ENCODE results near the gene GUCA2B.

Gene GUCA2B

GRCh38 chr1:42148166-42148565 lies 5.0 kb upstream of the GUCA2B start:
- H3K36me3 ChIP-seq (ENCODE audit: insufficient read depth, low read length): no peaks in the 10 kb centered on the region
- no peak overlapping the region for H3K9ac ChIP-seq (ENCODE audit: low read depth, low read length)
- no peaks in the 10 kb centered on the region for H3K4me1 ChIP-seq (ENCODE audit: insufficient read depth, low read length)
- H3K9me3 ChIP-seq (ENCODE audit: control insufficient read depth, insufficient read depth, low read length): no peaks in the 10 kb centered on the region

DNA sequence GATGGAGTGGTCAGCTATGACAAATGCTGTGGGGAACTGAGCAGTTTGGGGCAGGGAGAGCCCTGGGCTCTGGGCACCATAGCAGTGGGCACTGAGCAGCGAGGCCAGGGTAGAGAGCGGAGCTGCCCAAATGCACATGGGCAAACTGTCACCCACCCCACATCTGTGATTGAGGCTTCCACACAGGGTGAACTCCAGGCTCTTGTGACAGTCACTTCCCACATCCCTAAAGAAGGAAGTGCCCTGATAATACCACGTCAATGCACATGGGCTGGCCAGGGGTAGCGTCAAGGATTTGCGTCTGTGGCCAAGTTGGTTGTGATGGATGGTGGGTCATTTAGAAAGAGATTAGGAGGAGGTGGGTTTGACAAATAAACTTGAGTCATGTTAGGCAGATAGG lies 2.6 kb upstream of the GUCA2B start:
- H3K4me1 ChIP-seq (ENCODE audit: insufficient read depth, low read length): no peaks in the 10 kb centered on the region

GRCh38 chr1:42152119-42152518 lies 1.1 kb upstream of the GUCA2B start:
- Histone ChIP-seq H3K4me1 (ENCODE audit: insufficient read depth, low read length) (no peaks in the 10 kb centered on the region), H3K36me3 (ENCODE audit: insufficient read depth, low read length) (no peaks in the 10 kb centered on the region), H3K9me3 (ENCODE audit: control insufficient read depth, insufficient read depth, low read length) (no peaks in the 10 kb centered on the region), H3K9ac (ENCODE audit: low read depth, low read length) (no peak overlapping the region)

More for the DNA sequence above, 2.6 kb upstream of the GUCA2B start:
- no peaks in the 10 kb centered on the region for H3K9me3 ChIP-seq (ENCODE audit: control insufficient read depth, insufficient read depth, low read length)
- H3K36me3 ChIP-seq (ENCODE audit: insufficient read depth, low read length): no peaks in the 10 kb centered on the region
- H3K9ac ChIP-seq (ENCODE audit: low read depth, low read length): no peak overlapping the region

- no peak overlapping the region for H3K9ac ChIP-seq (ENCODE audit: low read depth, low read length)
- H3K4me1 ChIP-seq (ENCODE audit: insufficient read depth, low read length): no peaks in the 10 kb centered on the region
- H3K36me3 ChIP-seq (ENCODE audit: insufficient read depth, low read length): no peaks in the 10 kb centered on the region
- no peaks in the 10 kb centered on the region for H3K9me3 ChIP-seq (ENCODE audit: control insufficient read depth, insufficient read depth, low read length)
Observed at GRCh38 chr1:42153624-42154023, 414 bp downstream of the GUCA2B start.

DNA sequence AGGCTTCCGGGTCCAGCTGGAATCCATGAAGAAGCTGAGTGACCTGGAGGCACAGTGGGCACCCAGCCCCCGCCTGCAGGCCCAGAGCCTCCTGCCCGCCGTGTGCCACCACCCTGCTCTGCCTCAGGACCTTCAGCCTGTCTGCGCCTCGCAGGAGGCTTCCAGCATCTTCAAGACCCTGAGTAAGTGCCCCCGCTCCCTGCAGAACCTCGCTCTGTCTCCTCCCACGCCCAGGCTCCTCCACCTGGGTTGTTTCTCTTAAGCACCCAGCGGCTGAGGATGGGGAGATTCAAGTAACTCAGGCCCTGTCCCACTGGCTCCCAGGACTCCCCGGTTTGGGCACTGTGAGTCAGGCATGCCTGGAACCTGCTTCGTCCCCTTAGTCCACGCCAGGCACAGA lies 1.5 kb downstream of the GUCA2B start:
- H3K9ac ChIP-seq (ENCODE audit: low read depth, low read length): no peak overlapping the region
- no peaks in the 10 kb centered on the region for H3K36me3 ChIP-seq (ENCODE audit: insufficient read depth, low read length)
- no peaks in the 10 kb centered on the region for H3K4me1 ChIP-seq (ENCODE audit: insufficient read depth, low read length)
- H3K9me3 ChIP-seq (ENCODE audit: control insufficient read depth, insufficient read depth, low read length): no peaks in the 10 kb centered on the region

- Histone ChIP-seq H3K9me3 (ENCODE audit: control insufficient read depth, insufficient read depth, low read length) (no peaks in the 10 kb centered on the region), H3K9ac (ENCODE audit: low read depth, low read length) (no peak overlapping the region), H3K36me3 (ENCODE audit: insufficient read depth, low read length) (no peaks in the 10 kb centered on the region), H3K4me1 (ENCODE audit: insufficient read depth, low read length) (no peaks in the 10 kb centered on the region)
Observed at GRCh38 chr1:42155362-42155761, 2.2 kb downstream of the GUCA2B start.

DNA sequence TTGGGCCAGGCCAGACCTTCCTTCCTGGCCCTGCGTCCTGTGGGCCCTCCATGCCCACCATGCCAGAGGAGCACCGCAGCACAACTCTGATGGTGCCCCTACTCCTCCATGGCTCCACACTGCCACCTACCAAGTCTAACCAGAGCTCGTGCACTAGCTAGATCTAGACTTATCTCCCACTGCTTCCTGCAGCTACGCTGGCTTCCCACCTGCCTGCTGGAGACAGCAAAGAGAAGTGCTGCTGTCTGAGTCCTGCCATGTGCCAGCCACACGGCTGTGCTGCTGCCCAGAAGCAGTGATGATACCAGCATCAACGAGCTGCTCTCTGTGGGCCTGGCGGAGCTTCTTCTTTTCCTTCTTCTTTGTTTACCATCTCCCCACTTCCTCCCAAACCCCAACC lies 4.5 kb downstream of the GUCA2B start:
- no peaks in the 10 kb centered on the region for H3K4me1 ChIP-seq (ENCODE audit: insufficient read depth, low read length)
- no peak overlapping the region for H3K9ac ChIP-seq (ENCODE audit: low read depth, low read length)
- no peaks in the 10 kb centered on the region for H3K9me3 ChIP-seq (ENCODE audit: control insufficient read depth, insufficient read depth, low read length)

DNA sequence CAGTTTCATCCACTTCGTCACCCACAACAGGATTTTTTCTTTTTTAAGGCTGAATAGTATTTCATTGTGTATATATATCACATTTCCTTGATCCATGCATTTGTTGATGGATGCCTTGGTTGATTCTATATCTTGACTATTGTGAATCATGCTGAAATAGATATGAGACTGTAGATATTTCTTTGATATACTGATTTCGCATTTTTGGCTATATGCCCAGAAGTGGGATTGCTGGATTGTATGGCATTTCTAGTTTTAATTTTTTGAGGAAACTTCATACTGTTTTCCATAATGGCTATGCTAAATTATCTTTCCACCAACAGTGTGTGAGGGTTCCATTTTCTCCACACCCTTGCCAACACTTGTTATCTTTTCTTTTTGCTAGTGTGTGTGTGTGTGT lies 5.0 kb downstream of the GUCA2B start:
- Histone ChIP-seq H3K36me3 (ENCODE audit: insufficient read depth, low read length) (no peaks in the 10 kb centered on the region), H3K4me1 (ENCODE audit: insufficient read depth, low read length) (no peaks in the 10 kb centered on the region), H3K9me3 (ENCODE audit: control insufficient read depth, insufficient read depth, low read length) (no peaks in the 10 kb centered on the region), H3K9ac (ENCODE audit: low read depth, low read length) (no peak overlapping the region)

More for the DNA sequence above, 4.5 kb downstream of the GUCA2B start:
- no peaks in the 10 kb centered on the region for H3K36me3 ChIP-seq (ENCODE audit: insufficient read depth, low read length)

DNA sequence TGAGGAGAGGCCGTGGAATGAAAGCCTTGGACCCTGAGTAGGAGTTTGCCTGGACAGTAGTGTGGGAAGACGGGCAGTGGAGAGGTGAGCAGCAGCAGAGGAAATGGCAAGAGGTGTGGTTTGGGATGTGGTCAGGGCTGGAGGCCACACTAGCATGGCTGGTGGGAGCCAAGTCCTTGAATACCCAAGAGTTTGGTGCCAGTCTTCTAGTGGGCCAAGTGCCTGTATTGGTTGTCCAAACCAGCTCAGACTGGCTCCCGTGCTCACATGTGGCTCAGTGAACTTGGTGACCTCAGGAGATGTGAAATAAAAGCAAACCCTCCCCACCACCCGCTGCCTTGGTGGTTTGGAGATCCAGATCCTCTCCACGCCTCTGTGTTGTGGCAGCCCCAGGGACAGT lies 9.0 kb downstream of the GUCA2B start:
- peaks cover 13% of the 10 kb centered on the region for H3K4me1 ChIP-seq (ENCODE audit: insufficient read depth, low read length)
- H3K9ac ChIP-seq (ENCODE audit: low read depth, low read length): no peak overlapping the region
- no peaks in the 10 kb centered on the region for H3K9me3 ChIP-seq (ENCODE audit: control insufficient read depth, insufficient read depth, low read length)
- H3K36me3 ChIP-seq (ENCODE audit: insufficient read depth, low read length): no peaks in the 10 kb centered on the region

GRCh38 chr1:42163114-42163513 lies 9.9 kb downstream of the GUCA2B start:
- Histone ChIP-seq H3K4me1 (ENCODE audit: insufficient read depth, low read length) (peaks cover 15% of the 10 kb centered on the region), H3K9ac (ENCODE audit: low read depth, low read length) (no peak overlapping the region), H3K9me3 (ENCODE audit: control insufficient read depth, insufficient read depth, low read length) (no peaks in the 10 kb centered on the region), H3K36me3 (ENCODE audit: insufficient read depth, low read length) (no peaks in the 10 kb centered on the region)

DNA sequence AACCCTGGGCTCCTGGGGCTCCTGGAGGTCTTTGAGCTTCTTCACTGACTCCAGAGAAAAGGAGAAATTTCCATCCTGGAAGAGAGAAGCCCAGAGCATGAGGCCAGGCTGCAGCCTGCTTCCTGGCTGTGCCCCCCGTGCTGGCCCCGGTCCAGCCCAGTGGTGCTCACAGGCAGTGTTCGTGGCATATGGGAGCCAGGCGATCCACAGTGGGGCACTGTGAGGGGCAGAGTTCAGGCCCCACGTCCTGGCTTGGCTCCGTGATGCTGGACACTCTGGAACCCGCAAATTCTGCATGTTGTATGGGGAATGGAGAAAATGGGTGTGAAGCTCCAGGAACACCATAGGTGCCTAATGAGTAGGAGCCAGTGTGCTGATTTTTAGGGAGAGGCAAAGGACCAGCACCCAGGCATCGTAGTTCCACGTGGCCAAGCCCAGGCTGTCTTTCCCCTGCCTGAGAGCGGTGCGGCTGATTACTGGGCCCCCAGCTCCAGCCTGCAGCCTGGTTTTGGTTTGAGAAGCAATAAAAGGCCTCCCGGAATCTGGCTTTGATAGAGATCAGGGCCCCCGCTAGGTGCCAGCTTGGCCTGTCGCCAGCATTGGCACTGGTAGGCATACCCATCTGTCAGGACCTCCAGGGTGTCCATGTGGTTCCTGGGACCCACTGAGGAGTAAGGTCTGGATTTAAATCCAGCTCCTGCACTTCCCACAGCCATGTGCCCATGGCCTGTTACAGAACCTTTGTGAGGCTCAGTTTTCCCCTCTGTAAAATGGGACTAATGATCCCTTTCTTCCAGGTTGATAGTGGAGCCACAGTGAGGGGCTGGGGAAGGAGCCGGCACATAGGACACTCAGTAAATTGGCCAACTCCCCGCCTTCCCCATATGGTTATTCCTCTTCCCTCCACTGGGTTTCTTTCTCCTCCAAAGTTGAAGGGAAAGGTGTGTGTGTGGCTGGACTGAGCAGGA lies 10.6 kb downstream of the GUCA2B start:
- H3K36me3 ChIP-seq (ENCODE audit: insufficient read depth, low read length): no peaks in the 10 kb centered on the region
- no peaks in the 10 kb centered on the region for H3K9me3 ChIP-seq (ENCODE audit: control insufficient read depth, insufficient read depth, low read length)
- no peak overlapping the region for H3K9ac ChIP-seq (ENCODE audit: low read depth, low read length)
- H3K4me1 ChIP-seq (ENCODE audit: insufficient read depth, low read length): peaks cover 17% of the 10 kb centered on the region

DNA sequence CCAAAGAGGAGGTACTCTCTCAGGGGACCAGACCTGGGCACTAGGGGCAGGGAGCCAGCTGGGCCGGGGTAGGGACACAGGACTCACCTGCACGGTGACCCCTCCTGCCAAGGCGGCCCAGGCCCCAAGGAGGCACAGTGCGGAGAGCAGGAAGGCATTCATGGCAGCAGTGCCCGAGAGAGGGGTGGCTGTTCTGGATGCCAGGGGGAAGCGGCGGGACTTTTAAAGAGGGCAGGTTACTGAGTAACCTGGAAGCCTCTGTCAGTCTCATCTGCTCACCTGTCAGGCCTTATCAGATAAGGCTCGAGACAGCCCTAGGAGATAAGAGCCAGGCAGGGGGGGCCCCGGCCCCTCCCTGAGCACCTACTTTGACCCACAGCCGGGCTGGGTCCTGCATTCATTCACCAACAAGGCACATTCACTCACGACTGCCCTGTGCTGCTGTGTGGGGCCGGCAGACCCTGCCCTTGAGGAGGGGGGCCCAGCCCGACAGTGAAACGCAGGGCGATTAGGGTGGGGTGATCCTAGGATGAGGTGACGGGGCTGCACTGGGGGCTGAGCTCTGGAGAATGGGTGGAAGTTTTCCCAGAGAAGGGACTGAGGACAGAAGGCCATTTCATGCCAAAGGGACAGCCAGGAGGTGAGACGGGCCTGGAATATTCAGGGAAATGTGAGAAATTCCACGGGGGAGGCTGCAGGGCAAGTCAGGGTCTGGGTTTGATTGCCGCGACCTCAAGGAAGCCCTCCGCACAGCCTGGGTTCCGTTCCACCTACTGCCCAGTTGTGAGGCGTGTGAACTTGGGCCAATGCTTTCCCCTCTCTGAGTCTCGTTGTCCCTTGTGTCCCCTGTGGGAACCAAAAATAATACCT lies 11.6 kb downstream of the GUCA2B start, which contains the start of gene GUCA2A:
GUCA2A (minus strand) TSS at position 195 of the 870 bp plus-strand sequence; CDS start at position 162, 33 bp downstream.
- H3K9me3 ChIP-seq (ENCODE audit: control insufficient read depth, insufficient read depth, low read length): no peaks in the 10 kb centered on the region
- H3K36me3 ChIP-seq (ENCODE audit: insufficient read depth, low read length): no peaks in the 10 kb centered on the region
- peaks cover 17% of the 10 kb centered on the region for H3K4me1 ChIP-seq (ENCODE audit: insufficient read depth, low read length)
- H3K9ac ChIP-seq (ENCODE audit: low read depth, low read length): no peak within 1 kb of the TSS; the same call in 1 of the 2 replicates

- peaks cover 17% of the 10 kb centered on the region for H3K4me1 ChIP-seq (ENCODE audit: insufficient read depth, low read length)
- no peaks in the 10 kb centered on the region for H3K9me3 ChIP-seq (ENCODE audit: control insufficient read depth, insufficient read depth, low read length)
- H3K9ac ChIP-seq (ENCODE audit: low read depth, low read length): no peak overlapping the region; the same call in 1 of the 2 replicates
Observed at GRCh38 chr1:42165511-42166210, 12.5 kb downstream of the GUCA2B start.

More at GRCh38 chr1:42165511-42166210, 12.5 kb downstream of the GUCA2B start:
- no peaks in the 10 kb centered on the region for H3K36me3 ChIP-seq (ENCODE audit: insufficient read depth, low read length)

Data from ES-I3 (cell line).